Measurements from ENCODE around the gene INSRR. TPM values are rescaled to one million over a fixed set of nuclear protein-coding genes. Genes with fewer than 3 reads are reported as not detected.

Gene INSRR
- total RNA-seq, 4 donors from 2014 or later: under 0.01 TPM; not detected in 3

DNA sequence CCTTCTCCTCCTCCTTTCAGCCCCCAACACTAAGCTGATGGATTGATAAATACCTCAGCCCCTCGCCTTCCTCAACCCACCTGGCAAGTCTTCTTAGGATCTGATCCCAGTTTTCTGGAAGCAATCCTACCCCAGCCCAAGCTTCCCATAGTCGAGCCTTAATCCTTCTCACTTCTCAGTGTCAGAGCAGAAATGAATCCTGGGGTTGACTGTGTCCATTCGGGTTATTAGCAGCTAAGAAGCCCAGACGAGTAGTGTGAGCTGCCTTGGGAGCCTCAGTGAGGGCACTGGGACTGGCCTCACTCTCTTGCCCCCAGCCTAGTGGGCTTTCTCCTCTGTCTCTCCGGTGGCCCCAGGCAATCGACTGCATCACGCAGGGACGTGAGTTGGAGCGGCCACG, 22.2 kb upstream of the INSRR start:
- H3K27ac ChIP-seq: no peak overlapping the region
- H3K36me3 ChIP-seq: no peaks in the 10 kb centered on the region
- H3K4me3 ChIP-seq: no peak overlapping the region
- H3K9me3 ChIP-seq: no peaks in the 10 kb centered on the region
- WGBS, 2 donors (ENCODE audit: low coverage in 1 of 2): 40 to 41% methylated on average over 1 to 3 of the region's 10 CpGs
- no peak for ATAC-seq
- no peaks in the 10 kb centered on the region for H3K4me1 ChIP-seq
- TF ChIP-seq POLR2AphosphoS5 (IDR thresholded peaks at IDR 0.05): no peak
- no peak for TF ChIP-seq POLR2A (IDR thresholded peaks at IDR 0.05)
- TF ChIP-seq, protein P1, sequence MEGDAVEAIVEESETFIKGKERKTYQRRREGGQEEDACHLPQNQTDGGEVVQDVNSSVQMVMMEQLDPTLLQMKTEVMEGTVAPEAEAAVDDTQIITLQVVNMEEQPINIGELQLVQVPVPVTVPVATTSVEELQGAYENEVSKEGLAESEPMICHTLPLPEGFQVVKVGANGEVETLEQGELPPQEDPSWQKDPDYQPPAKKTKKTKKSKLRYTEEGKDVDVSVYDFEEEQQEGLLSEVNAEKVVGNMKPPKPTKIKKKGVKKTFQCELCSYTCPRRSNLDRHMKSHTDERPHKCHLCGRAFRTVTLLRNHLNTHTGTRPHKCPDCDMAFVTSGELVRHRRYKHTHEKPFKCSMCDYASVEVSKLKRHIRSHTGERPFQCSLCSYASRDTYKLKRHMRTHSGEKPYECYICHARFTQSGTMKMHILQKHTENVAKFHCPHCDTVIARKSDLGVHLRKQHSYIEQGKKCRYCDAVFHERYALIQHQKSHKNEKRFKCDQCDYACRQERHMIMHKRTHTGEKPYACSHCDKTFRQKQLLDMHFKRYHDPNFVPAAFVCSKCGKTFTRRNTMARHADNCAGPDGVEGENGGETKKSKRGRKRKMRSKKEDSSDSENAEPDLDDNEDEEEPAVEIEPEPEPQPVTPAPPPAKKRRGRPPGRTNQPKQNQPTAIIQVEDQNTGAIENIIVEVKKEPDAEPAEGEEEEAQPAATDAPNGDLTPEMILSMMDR (IDR thresholded peaks at IDR 0.05): no peak
- no peak for TF ChIP-seq EP300 (IDR thresholded peaks at IDR 0.05)
- H3K27me3 ChIP-seq: peaks cover 86% of the 10 kb centered on the region

DNA sequence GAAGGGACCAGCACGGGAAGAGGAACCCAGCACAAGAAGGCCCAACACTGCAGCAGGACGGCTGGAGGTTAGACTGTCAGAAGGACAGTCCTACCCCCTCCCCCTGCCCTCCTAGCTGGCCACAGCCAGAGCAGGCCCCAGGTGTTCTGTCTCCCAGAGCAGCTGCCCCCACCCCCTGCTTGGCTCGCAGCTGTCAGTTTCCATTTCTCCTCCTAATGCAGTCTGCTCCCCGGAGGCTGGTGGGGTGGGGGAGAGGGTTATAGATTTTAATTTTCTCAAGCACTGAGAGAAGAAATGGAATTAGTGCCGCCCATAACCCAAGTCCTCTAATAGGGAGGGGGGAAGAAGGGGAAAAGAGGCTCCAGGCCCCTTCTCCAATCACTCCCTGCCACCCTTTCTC, 21.6 kb upstream of the INSRR start:
- Histone ChIP-seq H3K36me3 (no peaks in the 10 kb centered on the region), H3K27ac (no peak overlapping the region), H3K27me3 (peaks cover 86% of the 10 kb centered on the region), H3K4me1 (no peaks in the 10 kb centered on the region), H3K4me3 (no peak overlapping the region), H3K9me3 (no peaks in the 10 kb centered on the region)
- ATAC-seq: no peak
- 100% methylated on average over 1 of the region's 5 CpGs for WGBS, 2 donors (ENCODE audit: low coverage in 1 of 2)
- no peak for TF ChIP-seq POLR2AphosphoS5 (IDR thresholded peaks at IDR 0.05)
- no peak for TF ChIP-seq EP300 (IDR thresholded peaks at IDR 0.05)
- TF ChIP-seq POLR2A (IDR thresholded peaks at IDR 0.05): no peak
- TF ChIP-seq, protein P1 (IDR thresholded peaks at IDR 0.05): no peak

DNA sequence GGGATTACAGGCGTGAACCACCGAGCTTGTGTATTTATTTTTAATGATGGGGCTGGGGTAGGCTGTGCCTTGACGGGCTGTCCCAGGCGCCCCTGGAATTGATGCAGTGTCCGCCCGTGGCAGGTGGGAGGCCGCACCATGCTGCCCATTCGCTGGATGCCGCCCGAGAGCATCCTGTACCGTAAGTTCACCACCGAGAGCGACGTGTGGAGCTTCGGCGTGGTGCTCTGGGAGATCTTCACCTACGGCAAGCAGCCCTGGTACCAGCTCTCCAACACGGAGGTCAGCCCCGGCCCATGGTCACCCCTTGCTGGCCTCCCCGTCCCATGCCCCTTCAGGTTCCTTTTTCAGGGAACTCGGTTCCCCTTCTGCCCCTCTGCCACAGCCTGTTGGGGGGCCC, 21.0 kb upstream of the INSRR start:
- Histone ChIP-seq H3K9me3 (no peaks in the 10 kb centered on the region), H3K36me3 (no peaks in the 10 kb centered on the region), H3K27ac (no peak overlapping the region), H3K27me3 (peaks cover 91% of the 10 kb centered on the region), H3K4me1 (no peaks in the 10 kb centered on the region), H3K4me3 (no peak overlapping the region)
- ATAC-seq: no peak
- 73% methylated on average over 4 of the region's 21 CpGs; no CpG with 5 or more reads in 1 of the 2 donors for WGBS, 2 donors (ENCODE audit: low coverage in 1 of 2)
- TF ChIP-seq EP300 (IDR thresholded peaks at IDR 0.05): no peak
- TF ChIP-seq, protein P1 (IDR thresholded peaks at IDR 0.05): no peak
- no peak for TF ChIP-seq POLR2A (IDR thresholded peaks at IDR 0.05)
- no peak for TF ChIP-seq POLR2AphosphoS5 (IDR thresholded peaks at IDR 0.05)

GRCh38 chr1:156877433-156878170, 18.7 kb upstream of the INSRR start:
- Histone ChIP-seq H3K36me3 (no peaks in the 10 kb centered on the region), H3K4me3 (no peak overlapping the region), H3K9me3 (no peaks in the 10 kb centered on the region), H3K4me1 (no peaks in the 10 kb centered on the region), H3K27ac (no peak overlapping the region), H3K27me3 (peaks cover 73% of the 10 kb centered on the region)
- no peak for ATAC-seq
- 54 to 90% methylated on average over 2 of the region's 5 CpGs for WGBS, 2 donors (ENCODE audit: low coverage in 1 of 2)
- TF ChIP-seq POLR2A (IDR thresholded peaks at IDR 0.05) (no peak), EP300 (IDR thresholded peaks at IDR 0.05) (no peak), POLR2AphosphoS5 (IDR thresholded peaks at IDR 0.05) (no peak)
- TF ChIP-seq, protein P1 (IDR thresholded peaks at IDR 0.05): no peak

DNA sequence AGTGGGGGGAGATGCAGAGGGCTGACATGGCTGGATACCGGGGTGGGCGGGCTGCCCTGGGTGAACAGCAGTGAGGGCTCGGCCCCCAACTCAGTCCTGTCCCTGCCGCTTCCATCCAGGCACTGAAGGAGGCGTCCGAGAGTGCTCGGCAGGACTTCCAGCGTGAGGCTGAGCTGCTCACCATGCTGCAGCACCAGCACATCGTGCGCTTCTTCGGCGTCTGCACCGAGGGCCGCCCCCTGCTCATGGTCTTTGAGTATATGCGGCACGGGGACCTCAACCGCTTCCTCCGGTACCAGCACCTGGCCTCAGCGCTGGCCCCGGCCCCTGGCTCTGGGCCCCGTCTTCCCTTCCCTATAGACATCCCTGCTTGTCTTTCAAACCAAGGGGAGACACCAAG, 17.4 kb upstream of the INSRR start:
- H3K36me3 ChIP-seq: no peaks in the 10 kb centered on the region
- TF ChIP-seq POLR2AphosphoS5 (IDR thresholded peaks at IDR 0.05) (no peak), EP300 (IDR thresholded peaks at IDR 0.05) (no peak)
- H3K9me3 ChIP-seq: no peaks in the 10 kb centered on the region
- WGBS, 2 donors (ENCODE audit: low coverage in 1 of 2): 42% methylated on average over 6 of the region's 21 CpGs; no CpG with 5 or more reads in 1 of the 2 donors
- no peak overlapping the region for H3K4me3 ChIP-seq
- H3K4me1 ChIP-seq: no peaks in the 10 kb centered on the region
- ATAC-seq: no peak
- no peak overlapping the region for H3K27ac ChIP-seq
- peaks cover 60% of the 10 kb centered on the region for H3K27me3 ChIP-seq

All from gastroesophageal sphincter (tissue), 4 donors.